DND-41 (cell line): ENCODE results near the gene PTPRU.

Experiments
- ATAC-seq: fragments of 200-7000 bp; cut with Tn5 transposase; 3 replicates; pipeline ENCODE4 v1.9.1; 2021; ENCODE audit warnings: low read depth; ENCODE audit not compliant: insufficient read depth
- DNase-seq: peaks from one replicate; pipeline ENCODE4 v3.0.0-alpha.2; 2020
- H2AFZ ChIP-seq: 2 replicates; pipeline ENCODE4 v1.6.0; 2012; ENCODE audit warnings: low read depth, low read length
- H3K27ac ChIP-seq: 2 replicates; pipeline ENCODE4 v1.5.1; 2012; ENCODE audit warnings: low read length, inconsistent platforms
- H3K27me3 ChIP-seq: fragments of 200-600 bp; sonication (generic); 2 replicates; pipeline ENCODE4 v1.6.0; 2012; ENCODE audit warnings: low read length, mild to moderate bottlenecking, inconsistent platforms; ENCODE audit not compliant: insufficient read depth, poor library complexity
- H3K36me3 ChIP-seq: 2 replicates; pipeline ENCODE4 v1.5.1; 2012; ENCODE audit warnings: low read length, inconsistent platforms; ENCODE audit not compliant: insufficient read depth
- H3K4me1 ChIP-seq: 2 replicates; pipeline ENCODE4 v1.5.1; 2012; ENCODE audit warnings: mild to moderate bottlenecking, low read length; ENCODE audit not compliant: insufficient read depth
- H3K4me2 ChIP-seq: 2 replicates; pipeline ENCODE4 v1.6.0; 2012; ENCODE audit warnings: mild to moderate bottlenecking, moderate library complexity, low read length, inconsistent platforms; ENCODE audit not compliant: insufficient read depth
- H3K4me3 ChIP-seq, 2 experiments: fragments of 200-600 bp in 1 of 2; shearing (Covaris generic) in 1 of 2; 2 replicates each; pipeline ENCODE4 v1.5.1; 2012 to 2016; ENCODE audit warnings: inconsistent platforms in 2 of 2, low read length in 2 of 2, mild to moderate bottlenecking in 2 of 2, low read depth in 1 of 2, moderate library complexity in 1 of 2
- H3K79me2 ChIP-seq: 2 replicates; pipeline ENCODE4 v1.6.0; 2012; ENCODE audit warnings: low read length, inconsistent platforms; ENCODE audit not compliant: insufficient read depth
- H3K9ac ChIP-seq: 2 replicates; pipeline ENCODE4 v1.6.0; 2012; ENCODE audit warnings: low read depth, mild to moderate bottlenecking, inconsistent platforms, low read length, moderate library complexity
- H3K9me3 ChIP-seq: 2 replicates; pipeline ENCODE4 v1.5.1; 2012; ENCODE audit warnings: low read length, moderate library complexity, mild to moderate bottlenecking, inconsistent platforms; ENCODE audit not compliant: insufficient read depth, severe bottlenecking
- H4K20me1 ChIP-seq: 2 replicates; pipeline ENCODE4 v1.6.0; 2012; ENCODE audit warnings: low read length; ENCODE audit not compliant: insufficient read depth
- CTCF ChIP-seq: IDR thresholded peaks from 2 replicates; pipeline ENCODE4 v1.5.1; 2012; ENCODE audit warnings: borderline replicate concordance, low read length, moderate library complexity, mild to moderate bottlenecking; ENCODE audit not compliant: poor library complexity, severe bottlenecking; ENCODE audit errors: extremely low read depth
- EZH2 ChIP-seq: IDR thresholded peaks from 3 replicates; pipeline ENCODE4 v1.6.1; 2012; ENCODE audit warnings: borderline replicate concordance, low read depth, mild to moderate bottlenecking, moderate library complexity, low read length, inconsistent platforms; ENCODE audit not compliant: severe bottlenecking

PTPRU gene

GRCh38 chr1:29222686-29223085 lies 13.6 kb upstream of the PTPRU start:
- TF ChIP-seq CTCF = no peak
- no peak for TF ChIP-seq EZH2
- DNase-seq (no peak), ATAC-seq (no peak)
- H3K9me3 ChIP-seq = no peaks in the 10 kb centered on the region
- no peak overlapping the region for H2AFZ ChIP-seq
- no peak overlapping the region for H3K9ac ChIP-seq
- no peak overlapping the region for H3K4me3 ChIP-seq
- H3K79me2 ChIP-seq = no peaks in the 10 kb centered on the region
- peaks cover 5% of the 10 kb centered on the region; the same call in 1 of the 2 replicates for H3K36me3 ChIP-seq
- no peak overlapping the region for H3K27ac ChIP-seq
- H3K27me3 ChIP-seq = no peaks in the 10 kb centered on the region
- no peak overlapping the region for H3K4me2 ChIP-seq
- H4K20me1 ChIP-seq = no peaks in the 10 kb centered on the region; the same call in 1 of the 2 replicates
- no peaks in the 10 kb centered on the region for H3K4me1 ChIP-seq

- H3K27ac ChIP-seq = no peak overlapping the region
- peaks cover 5% of the 10 kb centered on the region; the same call in 1 of the 2 replicates for H3K36me3 ChIP-seq
- no peak overlapping the region for H3K9ac ChIP-seq
- no peaks in the 10 kb centered on the region for H3K4me1 ChIP-seq
- TF ChIP-seq CTCF = no peak
- no peak overlapping the region for H3K4me2 ChIP-seq
- H3K27me3 ChIP-seq = no peaks in the 10 kb centered on the region
- DNase-seq (no peak), ATAC-seq (no peak)
- no peaks in the 10 kb centered on the region for H3K9me3 ChIP-seq
- H3K79me2 ChIP-seq = no peaks in the 10 kb centered on the region
- no peak overlapping the region for H2AFZ ChIP-seq
- H3K4me3 ChIP-seq = no peak overlapping the region
- H4K20me1 ChIP-seq = no peaks in the 10 kb centered on the region
Measured at GRCh38 chr1:29223521-29223920, 12.8 kb upstream of the PTPRU start.

GRCh38 chr1:29224356-29224837 lies 11.9 kb upstream of the PTPRU start:
- Histone ChIP-seq H4K20me1 (no peaks in the 10 kb centered on the region), H2AFZ (no peak overlapping the region), H3K4me2 (no peak overlapping the region), H3K27me3 (no peaks in the 10 kb centered on the region), H3K9me3 (no peaks in the 10 kb centered on the region), H3K27ac (no peak overlapping the region), H3K79me2 (0 out of 2 replicates have a peak, but pooled peaks cover 1% of the 10 kb centered on the region), H3K4me1 (peaks cover under 1% of the 10 kb centered on the region), H3K36me3 (peaks cover 5% of the 10 kb centered on the region; the same call in 1 of the 2 replicates), H3K9ac (no peak overlapping the region), H3K4me3 (no peak overlapping the region)
- DNase-seq (no peak), ATAC-seq (no peak)
- TF ChIP-seq EZH2 (no peak), CTCF (no peak)

- Histone ChIP-seq H3K4me3 (no peak overlapping the region), H3K79me2 (peaks cover 11% of the 10 kb centered on the region), H3K27me3 (no peaks in the 10 kb centered on the region), H3K4me1 (peaks cover 11% of the 10 kb centered on the region), H4K20me1 (no peaks in the 10 kb centered on the region), H2AFZ (no peak overlapping the region), H3K4me2 (no peak overlapping the region), H3K36me3 (peaks cover 5% of the 10 kb centered on the region; the same call in 1 of the 2 replicates), H3K9me3 (no peaks in the 10 kb centered on the region), H3K27ac (no peak overlapping the region), H3K9ac (no peak overlapping the region)
- TF ChIP-seq CTCF = no peak
- DNase-seq (no peak), ATAC-seq (no peak)
Measured at GRCh38 chr1:29225361-29225760, 11.0 kb upstream of the PTPRU start.
